ENCODE results near the gene TMEM209.

Gene TMEM209

GRCh38 chr7:130218806-130219620, 13.8 kb upstream of the TMEM209 start:
- TF ChIP-seq CTCF (IDR thresholded peaks at IDR 0.05) = no peak

GRCh38 chr7:130216750-130217149, 11.5 kb upstream of the TMEM209 start:
- TF ChIP-seq CTCF (IDR thresholded peaks at IDR 0.05) = no peak

GRCh38 chr7:130216025-130216424, 10.8 kb upstream of the TMEM209 start:
- no peak for TF ChIP-seq CTCF (IDR thresholded peaks at IDR 0.05)

- TF ChIP-seq CTCF (IDR thresholded peaks at IDR 0.05) = no peak
These were observed 8.6 kb upstream of the TMEM209 start for GRCh38 chr7:130213828-130214227.

GRCh38 chr7:130210181-130210935, 5.2 kb upstream of the TMEM209 start:
- no peak for TF ChIP-seq CTCF (IDR thresholded peaks at IDR 0.05)

- no peak for TF ChIP-seq CTCF (IDR thresholded peaks at IDR 0.05)
These were observed 3.3 kb upstream of the TMEM209 start for GRCh38 chr7:130208516-130208915.

- TF ChIP-seq CTCF (IDR thresholded peaks at IDR 0.05) = no peak
These were observed 2.4 kb upstream of the TMEM209 start, which contains the start of gene SSMEM1 for GRCh38 chr7:130207642-130208041. SSMEM1 (plus strand) TSS chr7:130207860; CDS start chr7:130207911, 51 bp downstream.
